Upper lobe of left lung (tissue), 6 donors: ENCODE results near the gene CYBRD1. TPM values are rescaled to one million over a fixed set of nuclear protein-coding genes. Genes with fewer than 3 reads are reported as not detected.

Source experiments
- ATAC-seq, 2 donors: fragments of 200-7000 bp; cut with Tn5 transposase; one replicate each; pipeline ENCODE4 v1.9.1; 2022; ENCODE audit warnings: mild to moderate bottlenecking in 2 of 2, moderate library complexity in 2 of 2; ENCODE audit not compliant: low FRiP score in 2 of 2
- DNase-seq, 2 donors: peaks; one replicate each; pipeline ENCODE4 v3.0.0-alpha.2; 2019 to 2020
- H3K27ac ChIP-seq, 4 donors: fragments of 200-600 bp; sonication (generic); one replicate each; pipeline ENCODE4 v1.5.1; 2016 to 2019
- H3K27me3 ChIP-seq, 4 donors: fragments of 200-600 bp; sonication (generic); one replicate each; pipeline ENCODE4 v1.5.1; 2017 to 2019
- H3K36me3 ChIP-seq, 4 donors: fragments of 200-600 bp; sonication (generic); one replicate each; pipeline ENCODE4 v1.5.1; 2016 to 2019
- H3K4me1 ChIP-seq, 4 donors: fragments of 200-600 bp; sonication (generic); one replicate each; pipeline ENCODE4 v1.5.1; 2018 to 2019
- H3K4me3 ChIP-seq, 4 donors: fragments of 200-600 bp; sonication (generic); one replicate each; pipeline ENCODE4 v1.5.1; 2017 to 2019; ENCODE audit warnings: mild to moderate bottlenecking in 2 of 4, moderate library complexity in 1 of 4
- H3K9me3 ChIP-seq, 4 donors: fragments of 200-600 bp; sonication (generic); one replicate each; pipeline ENCODE4 v1.5.1; 2018 to 2019
- EP300 ChIP-seq, 4 donors: sonication (generic); formaldehyde crosslinking; IDR thresholded peaks; one replicate each; pipeline ENCODE4 v1.5.1; 2017; ENCODE audit warnings: antibody characterized with exemption in 4 of 4, control low read depth in 2 of 4
- POLR2A ChIP-seq, 4 donors: fragments of 450-650 bp; IDR thresholded peaks; one replicate each; pipeline ENCODE4 v1.5.1; 2016 to 2017; ENCODE audit warnings: antibody characterized with exemption in 4 of 4, mild to moderate bottlenecking in 2 of 4
- POLR2AphosphoS5 ChIP-seq, 2 donors: sonication (generic); formaldehyde crosslinking; IDR thresholded peaks; one replicate each; pipeline ENCODE4 v1.5.1; 2017; ENCODE audit warnings: antibody characterized with exemption in 2 of 2
- WGBS, 2 donors: methylation state at CpG; one replicate each; pipeline ENCODE4 v1.1.5; 2017 to 2018; 5-methylcytosine and 5-hydroxymethylcytosine counted together
- total RNA-seq, 6 donors: library from RNA; depleted of rRNA in 4 of 6; stranded (reverse); fragments of >200 nt in 4 of 6; gene quantifications; one replicate each; pipeline versions ENCODE4 v1.1.0 to v1.2.1, GENCODE V29; 2016 to 2021
- TF ChIP-seq, protein P1 (sequence below), 6 experiments: fragments of 450-650 bp in 4 of 6; fragments of 200-600 bp in 2 of 6; sonication (generic) in 2 of 6; IDR thresholded peaks; one replicate each; pipeline ENCODE4 v1.5.1; 2016 to 2019; ENCODE audit warnings: antibody characterized with exemption in 6 of 6
- donor health status: DM: no; HTN: no; CAD: no; lungs with moderate emphysema.
- donor health status: DM: no; HTN: yes; CAD: no; lungs with severe emphysema.

CYBRD1 gene
- total RNA-seq, 6 donors from 2014 or later, result 71.7 to 383 (median 214) TPM

DNA sequence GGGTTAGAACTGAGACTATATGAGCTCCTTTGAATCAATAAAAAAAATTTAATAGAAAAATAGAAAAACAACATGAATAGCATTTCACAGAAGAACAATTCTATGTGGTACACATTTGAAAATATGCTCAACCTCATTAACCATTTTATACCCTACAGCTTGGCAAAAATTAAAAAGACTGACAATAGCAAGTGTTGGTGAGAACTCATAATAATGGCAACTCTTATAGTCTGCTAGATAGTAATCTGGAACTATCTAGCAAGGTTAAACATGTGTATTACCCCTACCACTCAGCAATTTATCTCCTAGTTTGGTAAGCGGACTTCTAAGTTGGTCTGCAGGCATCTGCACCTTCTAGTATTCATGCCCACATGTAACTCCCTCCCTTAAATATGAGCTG lies 67.8 kb downstream of the CYBRD1 start:
- Histone ChIP-seq H3K4me1 (no peaks in the 10 kb centered on the region), H3K27ac (no peak overlapping the region), H3K36me3 (no peaks in the 10 kb centered on the region), H3K4me3 (no peak overlapping the region), H3K9me3 (peaks cover 0 to 6% (median 0%) of the 10 kb centered on the region in 4 donors), H3K27me3 (no peaks in the 10 kb centered on the region)
- TF ChIP-seq, protein P1, sequence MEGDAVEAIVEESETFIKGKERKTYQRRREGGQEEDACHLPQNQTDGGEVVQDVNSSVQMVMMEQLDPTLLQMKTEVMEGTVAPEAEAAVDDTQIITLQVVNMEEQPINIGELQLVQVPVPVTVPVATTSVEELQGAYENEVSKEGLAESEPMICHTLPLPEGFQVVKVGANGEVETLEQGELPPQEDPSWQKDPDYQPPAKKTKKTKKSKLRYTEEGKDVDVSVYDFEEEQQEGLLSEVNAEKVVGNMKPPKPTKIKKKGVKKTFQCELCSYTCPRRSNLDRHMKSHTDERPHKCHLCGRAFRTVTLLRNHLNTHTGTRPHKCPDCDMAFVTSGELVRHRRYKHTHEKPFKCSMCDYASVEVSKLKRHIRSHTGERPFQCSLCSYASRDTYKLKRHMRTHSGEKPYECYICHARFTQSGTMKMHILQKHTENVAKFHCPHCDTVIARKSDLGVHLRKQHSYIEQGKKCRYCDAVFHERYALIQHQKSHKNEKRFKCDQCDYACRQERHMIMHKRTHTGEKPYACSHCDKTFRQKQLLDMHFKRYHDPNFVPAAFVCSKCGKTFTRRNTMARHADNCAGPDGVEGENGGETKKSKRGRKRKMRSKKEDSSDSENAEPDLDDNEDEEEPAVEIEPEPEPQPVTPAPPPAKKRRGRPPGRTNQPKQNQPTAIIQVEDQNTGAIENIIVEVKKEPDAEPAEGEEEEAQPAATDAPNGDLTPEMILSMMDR (IDR thresholded peaks at IDR 0.05), result no peak
- TF ChIP-seq POLR2AphosphoS5 (IDR thresholded peaks at IDR 0.05) (no peak), POLR2A (IDR thresholded peaks at IDR 0.05) (no peak), EP300 (IDR thresholded peaks at IDR 0.05) (no peak)
- no peak for ATAC-seq
- DNase-seq, result no peak
- WGBS, 2 donors, result 97 to 100% methylated on average over 1 of the region's 1 CpG

DNA sequence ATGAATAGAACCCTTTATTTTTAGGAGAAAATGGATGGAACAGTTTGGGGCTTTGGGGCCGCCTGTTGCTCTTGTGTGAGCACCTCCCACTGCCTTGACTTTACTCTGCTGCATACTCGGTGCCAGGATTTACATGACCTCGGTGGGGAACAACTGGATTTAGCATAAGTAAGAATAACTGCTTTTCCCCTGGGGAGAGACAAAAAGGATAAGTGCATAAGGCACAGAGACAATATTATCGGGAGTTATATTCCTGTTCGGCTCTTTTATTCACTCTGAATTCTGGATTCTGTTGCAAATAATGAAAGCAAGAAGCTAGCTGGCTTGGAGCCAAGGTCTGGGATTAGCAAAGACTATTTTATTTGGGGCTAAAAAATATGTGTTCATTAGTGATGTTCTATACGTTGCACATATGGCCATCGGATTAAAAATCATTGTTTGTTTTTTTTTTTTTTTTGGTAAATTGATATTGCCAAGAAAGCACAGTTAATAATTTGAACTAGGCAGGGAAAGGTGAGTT lies 69.8 kb downstream of the CYBRD1 start:
- no peak for ATAC-seq

DNA sequence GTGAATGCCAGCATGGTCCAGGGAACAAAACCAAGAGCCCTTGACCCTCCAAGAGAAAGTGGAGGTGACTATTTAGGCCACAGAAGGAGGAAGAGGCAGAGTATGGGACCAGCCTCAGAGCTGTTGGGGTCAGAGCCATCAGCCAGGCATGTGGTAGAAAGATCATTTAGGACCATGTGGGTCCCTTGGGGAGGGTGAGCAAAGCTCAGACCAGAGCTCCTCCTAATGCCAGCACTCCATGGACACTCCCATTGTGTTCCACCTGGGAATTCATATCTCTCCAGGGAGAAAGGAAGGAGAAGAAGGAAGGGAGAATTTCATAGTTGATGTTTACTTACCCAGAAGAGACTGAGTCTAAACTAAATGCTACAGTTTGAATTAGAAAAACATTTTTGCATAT lies 73.2 kb downstream of the CYBRD1 start:
- no peaks in the 10 kb centered on the region for H3K9me3 ChIP-seq
- no peak overlapping the region for H3K27ac ChIP-seq
- DNase-seq, result no peak
- no peaks in the 10 kb centered on the region for H3K4me1 ChIP-seq
- H3K36me3 ChIP-seq, result no peaks in the 10 kb centered on the region
- H3K27me3 ChIP-seq, result no peaks in the 10 kb centered on the region
- ATAC-seq, result no peak
- TF ChIP-seq, protein P1 (IDR thresholded peaks at IDR 0.05), result no peak
- TF ChIP-seq POLR2AphosphoS5 (IDR thresholded peaks at IDR 0.05) (no peak), POLR2A (IDR thresholded peaks at IDR 0.05) (no peak), EP300 (IDR thresholded peaks at IDR 0.05) (no peak)
- no peak overlapping the region for H3K4me3 ChIP-seq

More for the DNA sequence above, 69.8 kb downstream of the CYBRD1 start:
- H3K9me3 ChIP-seq, result peaks cover 0 to 6% (median 0%) of the 10 kb centered on the region in 4 donors
- TF ChIP-seq EP300 (IDR thresholded peaks at IDR 0.05) (no peak), POLR2AphosphoS5 (IDR thresholded peaks at IDR 0.05) (no peak), POLR2A (IDR thresholded peaks at IDR 0.05) (no peak)
- TF ChIP-seq, protein P1 (IDR thresholded peaks at IDR 0.05), result no peak
- WGBS, 2 donors, result 60 to 62% methylated on average over 7 of the region's 7 CpGs
- no peak overlapping the region for H3K27ac ChIP-seq
- H3K27me3 ChIP-seq, result no peaks in the 10 kb centered on the region
- H3K36me3 ChIP-seq, result no peaks in the 10 kb centered on the region
- DNase-seq, result no peak
- H3K4me1 ChIP-seq, result no peaks in the 10 kb centered on the region
- H3K4me3 ChIP-seq, result no peak overlapping the region

DNA sequence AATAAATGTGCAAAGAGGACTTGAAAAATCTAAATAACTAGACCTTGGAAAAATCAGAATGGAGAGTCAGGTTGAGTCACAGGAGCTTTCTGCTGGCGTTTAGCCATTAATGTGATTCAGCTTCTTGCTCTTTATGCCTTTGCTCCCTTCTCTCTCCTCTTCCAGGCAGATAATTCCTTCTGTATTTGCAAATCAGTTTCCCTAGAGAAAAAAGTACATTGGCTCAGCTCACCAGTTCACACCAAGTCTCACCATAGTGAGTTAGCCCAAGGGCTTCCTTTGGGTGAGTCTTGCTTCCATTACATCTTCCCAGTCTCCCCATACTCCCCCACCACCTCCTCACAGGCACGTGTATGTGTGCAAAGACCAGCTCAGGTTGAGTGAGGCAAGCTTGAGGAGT lies 73.6 kb downstream of the CYBRD1 start:
- Histone ChIP-seq H3K27ac (no peak overlapping the region), H3K9me3 (no peaks in the 10 kb centered on the region), H3K4me3 (no peak overlapping the region), H3K27me3 (no peaks in the 10 kb centered on the region), H3K4me1 (no peaks in the 10 kb centered on the region), H3K36me3 (no peaks in the 10 kb centered on the region)
- no peak for DNase-seq
- no peak for TF ChIP-seq POLR2A (IDR thresholded peaks at IDR 0.05)
- TF ChIP-seq, protein P1 (IDR thresholded peaks at IDR 0.05), result no peak
- TF ChIP-seq EP300 (IDR thresholded peaks at IDR 0.05), result no peak
- TF ChIP-seq POLR2AphosphoS5 (IDR thresholded peaks at IDR 0.05), result no peak
- WGBS, 2 donors, result 69 to 73% methylated on average over 2 of the region's 2 CpGs
- ATAC-seq, result peak in 1 of 2 donors; percentile 31

DNA sequence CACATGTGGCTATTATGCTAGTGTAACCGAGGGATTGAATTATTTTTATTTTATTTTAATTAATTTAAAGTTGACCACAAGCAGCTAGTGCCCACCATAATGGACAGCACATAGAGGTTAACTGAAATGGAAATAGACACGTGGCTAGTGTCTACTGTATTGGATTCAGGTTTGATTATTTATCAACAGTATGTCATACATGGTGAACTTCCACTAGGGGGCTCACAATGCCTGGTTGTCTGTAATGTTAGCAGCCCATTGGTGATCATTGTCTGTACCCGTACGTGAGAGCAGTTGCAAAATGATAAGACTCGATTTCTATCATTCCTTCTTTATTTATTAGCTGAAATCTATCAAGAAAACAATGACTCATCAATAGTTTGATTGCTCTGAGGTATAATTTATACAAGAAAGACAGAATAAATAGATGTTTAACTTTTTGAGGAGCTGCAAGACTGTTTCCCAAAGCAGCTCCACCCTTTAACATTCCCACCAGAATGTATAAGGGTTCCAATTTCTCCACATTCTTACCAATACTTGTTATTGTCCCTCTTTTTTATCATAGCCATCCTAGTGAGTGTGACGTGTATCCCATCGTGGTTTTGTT lies 76.5 kb downstream of the CYBRD1 start:
- Histone ChIP-seq H3K27me3 (no peaks in the 10 kb centered on the region), H3K4me1 (no peaks in the 10 kb centered on the region), H3K4me3 (no peak overlapping the region), H3K27ac (no peak overlapping the region), H3K36me3 (no peaks in the 10 kb centered on the region), H3K9me3 (no peaks in the 10 kb centered on the region)
- TF ChIP-seq, protein P1 (IDR thresholded peaks at IDR 0.05), result peak; percentile 43 to 81 (median 63)
- TF ChIP-seq EP300 (IDR thresholded peaks at IDR 0.05), result no peak
- WGBS, 2 donors, result 14 to 15% methylated on average over 7 of the region's 7 CpGs
- no peak for DNase-seq
- peak; percentile 80 to 91 for ATAC-seq
